Nephron (organoid): Measurements from ENCODE around the gene CD6.

Source experiments
- H3K27ac Mint-ChIP-seq, 3 experiments: 2 replicates each; pipeline ENCODE4 v1.8.0; 2020; ENCODE audit warnings: mixed read lengths in 3 of 3, mild to moderate bottlenecking in 2 of 3, moderate library complexity in 1 of 3
- H3K27me3 Mint-ChIP-seq: 2 replicates; pipeline ENCODE4 v1.8.0; 2021; ENCODE audit warnings: low read depth, mild to moderate bottlenecking, moderate library complexity, mixed read lengths
- H3K36me3 Mint-ChIP-seq: 2 replicates; pipeline ENCODE4 v1.8.0; 2020; ENCODE audit warnings: low read depth, mixed read lengths
- H3K4me1 Mint-ChIP-seq: 2 replicates; pipeline ENCODE4 v1.8.0; 2020; ENCODE audit warnings: mixed read lengths
- H3K4me3 Mint-ChIP-seq, 3 experiments: 2 replicates each; pipeline ENCODE4 v1.8.0; 2020; ENCODE audit warnings: mild to moderate bottlenecking in 3 of 3, mixed read lengths in 3 of 3, moderate library complexity in 2 of 3
- H3K9me3 Mint-ChIP-seq: 2 replicates; pipeline ENCODE4 v1.8.0; 2020; ENCODE audit warnings: mixed read lengths
- TF ChIP-seq, protein P1 (sequence below), 3 experiments: fragments of 200-600 bp; sonication (generic); IDR thresholded peaks; one replicate each; pipeline ENCODE4 v1.5.0; 2021; ENCODE audit warnings: antibody characterized with exemption in 3 of 3; ENCODE audit not compliant: unreplicated experiment in 3 of 3

The CD6 gene

DNA sequence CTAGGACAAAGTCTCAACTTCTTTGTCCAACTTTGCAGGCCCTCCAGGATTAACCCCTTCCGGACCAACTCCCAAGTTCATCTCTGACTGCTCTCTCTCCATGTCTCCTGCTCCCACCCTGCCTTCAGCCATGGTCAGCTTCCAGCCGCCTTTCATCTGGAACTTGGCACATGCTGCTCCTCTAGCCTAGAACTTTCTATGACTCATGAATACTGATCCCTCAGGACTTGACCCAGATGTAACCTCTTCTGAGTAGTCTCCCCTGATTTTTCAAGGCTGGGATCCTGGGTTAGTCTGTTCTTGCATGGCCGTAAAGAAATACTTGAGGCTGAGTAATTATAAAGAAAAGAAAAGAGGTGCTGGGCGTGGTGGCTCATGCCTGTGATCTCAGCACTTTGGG, 14.3 kb upstream of the CD6 start:
- H3K27ac Mint-ChIP-seq, result no peak overlapping the region
- TF ChIP-seq, protein P1, sequence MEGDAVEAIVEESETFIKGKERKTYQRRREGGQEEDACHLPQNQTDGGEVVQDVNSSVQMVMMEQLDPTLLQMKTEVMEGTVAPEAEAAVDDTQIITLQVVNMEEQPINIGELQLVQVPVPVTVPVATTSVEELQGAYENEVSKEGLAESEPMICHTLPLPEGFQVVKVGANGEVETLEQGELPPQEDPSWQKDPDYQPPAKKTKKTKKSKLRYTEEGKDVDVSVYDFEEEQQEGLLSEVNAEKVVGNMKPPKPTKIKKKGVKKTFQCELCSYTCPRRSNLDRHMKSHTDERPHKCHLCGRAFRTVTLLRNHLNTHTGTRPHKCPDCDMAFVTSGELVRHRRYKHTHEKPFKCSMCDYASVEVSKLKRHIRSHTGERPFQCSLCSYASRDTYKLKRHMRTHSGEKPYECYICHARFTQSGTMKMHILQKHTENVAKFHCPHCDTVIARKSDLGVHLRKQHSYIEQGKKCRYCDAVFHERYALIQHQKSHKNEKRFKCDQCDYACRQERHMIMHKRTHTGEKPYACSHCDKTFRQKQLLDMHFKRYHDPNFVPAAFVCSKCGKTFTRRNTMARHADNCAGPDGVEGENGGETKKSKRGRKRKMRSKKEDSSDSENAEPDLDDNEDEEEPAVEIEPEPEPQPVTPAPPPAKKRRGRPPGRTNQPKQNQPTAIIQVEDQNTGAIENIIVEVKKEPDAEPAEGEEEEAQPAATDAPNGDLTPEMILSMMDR (IDR thresholded peaks at IDR 0.05; ENCODE audit: unreplicated experiment in 3 of 3), result no peak
- H3K9me3 Mint-ChIP-seq, result no peaks in the 10 kb centered on the region
- H3K36me3 Mint-ChIP-seq, result no peaks in the 10 kb centered on the region
- H3K4me3 Mint-ChIP-seq, result no peak overlapping the region
- H3K27me3 Mint-ChIP-seq, result peaks cover 14% of the 10 kb centered on the region
- H3K4me1 Mint-ChIP-seq, result peaks cover 4% of the 10 kb centered on the region

DNA sequence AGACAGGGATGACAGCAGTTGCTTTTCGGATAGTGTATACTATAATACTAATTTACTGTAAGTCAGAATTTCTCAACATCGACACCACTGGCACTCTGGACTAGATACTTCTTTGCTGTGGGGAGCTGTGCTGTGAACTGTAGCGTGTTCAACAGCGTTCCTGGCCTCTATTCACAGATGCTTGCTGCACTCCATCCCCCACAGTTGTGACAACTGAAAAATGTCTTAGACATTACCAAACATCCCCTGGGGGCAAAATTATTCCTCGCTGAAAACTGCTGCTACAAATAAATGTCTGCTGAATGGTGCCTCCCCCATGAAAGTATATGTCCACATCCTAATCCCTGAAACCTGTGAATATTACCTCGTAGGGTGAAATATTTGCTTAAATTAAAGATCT, 12.0 kb upstream of the CD6 start:
- TF ChIP-seq, protein P1 (IDR thresholded peaks at IDR 0.05; ENCODE audit: unreplicated experiment in 3 of 3), result no peak
- H3K9me3 Mint-ChIP-seq, result no peaks in the 10 kb centered on the region

GRCh38 chr11:60960405-60960804, 11.1 kb upstream of the CD6 start:
- H3K9me3 Mint-ChIP-seq, result no peaks in the 10 kb centered on the region
- no peak overlapping the region for H3K27ac Mint-ChIP-seq
- peaks cover 7% of the 10 kb centered on the region for H3K27me3 Mint-ChIP-seq
- TF ChIP-seq, protein P1 (IDR thresholded peaks at IDR 0.05; ENCODE audit: unreplicated experiment in 3 of 3), result no peak
- no peak overlapping the region for H3K4me3 Mint-ChIP-seq
- H3K4me1 Mint-ChIP-seq, result no peaks in the 10 kb centered on the region
- H3K36me3 Mint-ChIP-seq, result no peaks in the 10 kb centered on the region

More for the DNA sequence above, 12.0 kb upstream of the CD6 start:
- Mint-ChIP-seq H3K27ac (no peak overlapping the region), H3K4me3 (no peak overlapping the region), H3K4me1 (no peaks in the 10 kb centered on the region), H3K27me3 (peaks cover 7% of the 10 kb centered on the region), H3K36me3 (no peaks in the 10 kb centered on the region)

- no peaks in the 10 kb centered on the region for H3K36me3 Mint-ChIP-seq
Measured at GRCh38 chr11:60964801-60965200, 6.7 kb upstream of the CD6 start.

DNA sequence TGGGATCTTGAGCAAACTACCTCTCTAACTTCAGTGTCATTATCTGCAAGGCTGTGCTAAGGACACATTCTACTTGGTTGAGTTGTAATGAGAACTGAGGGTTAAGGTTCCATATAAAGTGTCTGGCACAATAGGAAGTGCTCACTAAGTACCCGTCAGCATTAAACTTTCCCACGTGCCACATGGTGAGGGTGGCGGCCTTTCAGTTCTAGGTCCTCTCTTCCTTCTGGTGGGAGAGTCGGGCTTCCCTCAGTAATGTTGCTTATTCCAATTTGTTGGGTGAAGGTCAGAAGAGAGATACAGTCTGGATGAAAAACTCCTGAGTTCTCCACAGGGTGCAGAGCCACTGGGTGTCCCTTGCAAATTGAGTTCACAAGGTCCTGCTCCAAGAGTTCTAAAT, 4.6 kb upstream of the CD6 start:
- no peaks in the 10 kb centered on the region for H3K4me1 Mint-ChIP-seq
- TF ChIP-seq, protein P1 (IDR thresholded peaks at IDR 0.05; ENCODE audit: unreplicated experiment in 3 of 3), result no peak
- peaks cover 16% of the 10 kb centered on the region for H3K27me3 Mint-ChIP-seq
- H3K36me3 Mint-ChIP-seq, result no peaks in the 10 kb centered on the region
- no peak overlapping the region for H3K4me3 Mint-ChIP-seq
- H3K27ac Mint-ChIP-seq, result no peak overlapping the region
- H3K9me3 Mint-ChIP-seq, result peaks cover 17% of the 10 kb centered on the region

More at GRCh38 chr11:60964801-60965200, 6.7 kb upstream of the CD6 start:
- Mint-ChIP-seq H3K9me3 (peaks cover 13% of the 10 kb centered on the region), H3K27me3 (peaks cover 11% of the 10 kb centered on the region), H3K27ac (no peak overlapping the region), H3K4me1 (no peaks in the 10 kb centered on the region), H3K4me3 (no peak overlapping the region)
- TF ChIP-seq, protein P1 (IDR thresholded peaks at IDR 0.05; ENCODE audit: unreplicated experiment in 3 of 3), result no peak

GRCh38 chr11:60968223-60968622, 3.3 kb upstream of the CD6 start:
- H3K4me3 Mint-ChIP-seq, result no peak overlapping the region
- no peaks in the 10 kb centered on the region for H3K4me1 Mint-ChIP-seq
- peaks cover 17% of the 10 kb centered on the region for H3K9me3 Mint-ChIP-seq
- H3K27ac Mint-ChIP-seq, result no peak overlapping the region
- H3K36me3 Mint-ChIP-seq, result no peaks in the 10 kb centered on the region
- H3K27me3 Mint-ChIP-seq, result peaks cover 19% of the 10 kb centered on the region
- TF ChIP-seq, protein P1 (IDR thresholded peaks at IDR 0.05; ENCODE audit: unreplicated experiment in 3 of 3), result no peak
